Stimulated activated CD4-positive, alpha-beta T cell treated with anti-CD3 and anti-CD28 coated beads, TNF-alpha, amount 100 ng/mL, for 4 hours (primary cell): Measurements from ENCODE around the gene PDGFD.

Experiments
- DNase-seq, 3 experiments: peaks; one replicate each; pipeline ENCODE4 v3.0.0-alpha.2; 2020; ENCODE audit warnings: low read depth in 3 of 3

PDGFD gene

GRCh38 chr11:104093426-104094280, 70.3 kb downstream of the PDGFD start:
- DNase-seq = no peak

GRCh38 chr11:104092744-104093143, 71.2 kb downstream of the PDGFD start:
- no peak for DNase-seq

- no peak for DNase-seq
Measured at GRCh38 chr11:104091281-104092096, 72.5 kb downstream of the PDGFD start.

- no peak for DNase-seq
Measured at GRCh38 chr11:104090767-104091166, 73.2 kb downstream of the PDGFD start.

GRCh38 chr11:104089481-104089880, 74.5 kb downstream of the PDGFD start:
- no peak for DNase-seq

GRCh38 chr11:104086621-104087020, 77.3 kb downstream of the PDGFD start:
- DNase-seq = no peak

GRCh38 chr11:104078995-104079394, 85.0 kb downstream of the PDGFD start:
- no peak for DNase-seq

GRCh38 chr11:104078245-104078644, 85.7 kb downstream of the PDGFD start:
- no peak for DNase-seq

- DNase-seq = no peak
Measured at GRCh38 chr11:104076455-104076854, 87.5 kb downstream of the PDGFD start.

GRCh38 chr11:104075706-104076105, 88.2 kb downstream of the PDGFD start:
- no peak for DNase-seq

GRCh38 chr11:104075091-104075490, 88.9 kb downstream of the PDGFD start:
- DNase-seq = no peak

GRCh38 chr11:104073950-104074705, 89.8 kb downstream of the PDGFD start:
- no peak for DNase-seq

- no peak for DNase-seq
Measured at GRCh38 chr11:104067534-104067933, 96.4 kb downstream of the PDGFD start.

- no peak for DNase-seq
Measured at GRCh38 chr11:104064034-104064630, 99.8 kb downstream of the PDGFD start.

- DNase-seq = no peak
Measured at GRCh38 chr11:104061853-104062521, 102.0 kb downstream of the PDGFD start.

- no peak for DNase-seq
Measured at GRCh38 chr11:104060820-104061219, 103.1 kb downstream of the PDGFD start.

GRCh38 chr11:104060004-104060794, 103.7 kb downstream of the PDGFD start:
- no peak for DNase-seq

GRCh38 chr11:104058680-104059079, 105.3 kb downstream of the PDGFD start:
- DNase-seq = no peak

GRCh38 chr11:104057908-104058307, 106.0 kb downstream of the PDGFD start:
- DNase-seq = no peak

GRCh38 chr11:104055596-104055995, 108.4 kb downstream of the PDGFD start:
- DNase-seq = no peak
